Measurements from ENCODE around the gene MGAT4A.
"Not testable (repeated sequence)": the region's sequence is repeated elsewhere in the genome, so short reads cannot be mapped to it uniquely, and the experiment has no call there.

Gene MGAT4A

DNA sequence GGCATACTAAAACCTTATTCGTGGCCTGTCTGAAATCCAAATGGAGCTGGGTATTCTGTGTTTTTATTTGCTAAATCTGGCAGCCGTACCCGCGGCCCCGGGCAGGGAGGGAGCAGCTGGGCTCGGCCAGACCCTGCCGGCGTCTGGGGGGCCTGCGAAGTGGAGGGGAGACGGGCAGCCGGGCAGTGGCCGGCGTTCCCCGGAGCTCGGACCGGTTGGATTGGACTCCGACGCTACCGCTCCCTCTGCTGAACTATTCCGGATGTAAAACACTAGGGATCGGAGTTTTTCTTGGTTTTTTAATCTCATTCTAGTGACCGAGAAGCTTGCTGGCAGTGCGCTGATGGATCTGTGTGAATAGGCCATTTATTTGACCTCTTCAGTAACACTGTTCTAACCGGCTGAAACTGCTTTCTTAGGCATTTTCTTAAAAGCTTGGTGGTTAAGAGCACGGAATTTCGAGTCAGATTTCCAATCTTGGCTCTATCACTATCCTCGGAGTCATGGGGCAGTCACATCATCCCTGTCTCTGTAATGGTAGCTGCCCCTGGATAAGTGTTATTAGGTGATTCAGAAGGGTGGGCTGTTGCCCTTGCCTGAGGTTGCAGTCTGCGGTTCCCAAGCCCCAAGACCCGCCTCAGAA, 121.8 kb downstream of the MGAT4A start:
- DNase-seq (ENCODE audit: low read depth in 1 of 2, low spot score in 1 of 2): no peak

DNA sequence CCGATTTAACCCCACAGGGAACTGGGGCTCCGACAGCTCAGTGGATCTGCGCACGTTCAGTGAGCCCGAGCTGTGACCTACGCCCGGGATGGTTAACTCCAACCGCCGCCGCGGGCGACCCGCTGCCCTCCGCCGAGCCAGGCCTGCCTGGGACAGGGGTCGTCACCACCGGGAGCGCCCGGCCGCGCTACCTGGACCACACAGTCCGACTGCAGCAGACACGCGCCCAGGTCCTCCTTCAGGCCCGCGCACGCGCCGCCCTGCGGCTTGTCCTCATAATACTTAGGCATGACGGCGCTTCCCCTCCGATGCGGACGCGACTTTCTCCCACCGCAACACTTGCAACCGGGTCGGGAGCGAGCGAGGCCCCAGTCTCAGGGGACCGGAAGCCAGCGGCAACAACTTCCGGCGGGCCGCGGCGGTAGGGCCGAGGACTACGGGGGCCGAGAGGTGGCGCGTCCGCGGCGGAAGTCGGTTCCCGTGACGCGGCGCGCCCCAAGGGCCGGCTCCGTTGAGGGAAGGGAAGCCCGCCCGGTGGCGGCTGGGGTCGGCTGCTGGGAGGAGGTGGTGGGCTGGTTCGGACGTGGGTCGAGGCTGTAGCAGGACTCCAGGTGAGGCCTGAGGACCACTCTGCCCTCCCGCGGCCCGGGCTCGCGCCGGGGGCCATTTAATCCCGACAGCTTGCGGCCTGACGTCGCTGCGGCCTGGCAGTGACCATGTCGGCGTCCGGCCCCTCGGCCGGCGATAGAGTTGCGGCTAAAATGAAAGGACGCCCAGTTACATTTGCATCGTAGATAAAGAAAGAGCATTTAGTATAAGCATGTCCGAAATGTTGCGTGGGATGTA, 122.6 kb downstream of the MGAT4A start, which contains the start of the genes COA5 and UNC50:
COA5 (minus strand) TSS at position 397 of the 846 bp plus-strand sequence; CDS start at position 290, 107 bp downstream.
UNC50 (plus strand) TSS at position 474 of the 846 bp plus-strand sequence. CDS start 1,171 bp downstream, outside the sequence.
- DNase-seq (ENCODE audit: low read depth in 1 of 2, low spot score in 1 of 2): peak; percentile 84 to 87

DNA sequence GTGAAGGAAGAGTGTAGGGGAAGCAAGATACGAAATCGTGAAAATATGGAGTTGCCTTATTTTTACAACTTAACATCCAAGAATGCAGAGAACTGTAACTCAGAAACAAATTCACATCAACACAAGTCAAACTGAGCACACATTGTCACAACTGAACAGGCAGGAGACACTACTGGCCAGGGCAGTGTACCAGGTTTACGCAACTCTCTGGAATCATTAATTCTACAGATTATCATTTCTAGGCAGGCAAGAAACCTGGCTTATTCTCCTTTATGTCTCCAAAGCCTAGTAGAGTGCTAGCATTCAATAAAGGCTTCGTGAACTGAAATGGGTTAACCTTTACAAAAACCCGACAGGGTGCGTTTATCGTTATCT, 123.2 kb downstream of the MGAT4A start:
- DNase-seq (ENCODE audit: low read depth in 1 of 2, low spot score in 1 of 2): no peak

DNA sequence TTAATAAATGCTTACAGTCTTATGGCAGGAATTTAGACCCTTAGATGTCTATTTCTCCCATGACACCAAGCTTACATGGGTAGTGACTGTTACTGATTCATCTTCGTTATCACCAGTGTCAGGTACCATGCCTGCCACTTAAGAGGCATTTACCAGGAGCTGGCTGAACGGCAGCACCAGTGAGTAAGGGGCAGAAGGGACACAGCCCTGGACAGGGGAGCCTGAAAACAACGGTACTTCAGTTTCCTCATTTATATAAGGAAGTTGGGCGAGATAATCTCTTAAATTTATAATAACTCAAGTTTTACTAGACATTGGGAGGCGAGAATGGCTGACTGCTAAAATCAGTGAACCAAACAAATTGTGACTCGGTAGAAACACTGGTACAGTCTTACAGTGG, 123.8 kb downstream of the MGAT4A start:
- no peak for DNase-seq (ENCODE audit: low read depth in 1 of 2, low spot score in 1 of 2)

DNA sequence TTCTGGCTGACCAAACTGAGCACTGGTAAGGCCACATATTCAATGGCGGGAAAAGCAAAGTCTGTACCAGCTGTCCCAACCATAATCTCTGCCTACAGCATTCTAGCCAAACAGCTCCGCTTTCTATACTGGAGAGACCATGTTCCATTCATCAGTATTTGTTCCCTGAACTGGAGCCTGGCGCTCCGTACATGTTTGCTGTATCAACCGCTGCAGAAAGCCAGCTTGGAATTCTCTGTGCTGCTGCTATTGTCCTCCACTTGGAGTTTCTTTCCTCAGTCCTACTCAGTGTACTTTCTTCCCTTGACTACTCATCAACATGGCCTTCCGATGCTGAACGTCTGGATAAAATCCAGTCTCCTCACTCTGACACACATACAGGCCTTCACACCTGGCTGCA, 124.5 kb downstream of the MGAT4A start:
- no peak for DNase-seq (ENCODE audit: low read depth in 1 of 2, low spot score in 1 of 2)

DNA sequence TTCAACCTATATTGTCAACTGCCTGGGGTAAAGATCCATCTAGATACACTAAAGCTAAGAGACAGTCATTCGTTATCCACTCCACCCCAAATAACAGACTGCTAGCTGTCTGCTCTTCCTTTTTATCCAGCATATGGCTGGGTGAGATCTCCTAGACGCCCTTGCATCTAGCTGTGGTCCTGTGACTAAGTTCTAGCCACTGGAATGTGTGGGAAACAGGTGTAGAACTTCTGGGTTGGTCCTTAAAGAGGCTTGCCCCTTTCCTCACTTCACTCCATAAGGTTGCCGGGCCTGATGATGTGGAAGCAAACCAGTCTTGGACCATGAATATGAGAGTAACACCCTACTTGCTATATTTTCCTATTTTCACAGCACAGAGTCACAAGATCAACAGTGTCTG, 125.9 kb downstream of the MGAT4A start:
- DNase-seq (ENCODE audit: low read depth in 1 of 2, low spot score in 1 of 2): no peak

DNA sequence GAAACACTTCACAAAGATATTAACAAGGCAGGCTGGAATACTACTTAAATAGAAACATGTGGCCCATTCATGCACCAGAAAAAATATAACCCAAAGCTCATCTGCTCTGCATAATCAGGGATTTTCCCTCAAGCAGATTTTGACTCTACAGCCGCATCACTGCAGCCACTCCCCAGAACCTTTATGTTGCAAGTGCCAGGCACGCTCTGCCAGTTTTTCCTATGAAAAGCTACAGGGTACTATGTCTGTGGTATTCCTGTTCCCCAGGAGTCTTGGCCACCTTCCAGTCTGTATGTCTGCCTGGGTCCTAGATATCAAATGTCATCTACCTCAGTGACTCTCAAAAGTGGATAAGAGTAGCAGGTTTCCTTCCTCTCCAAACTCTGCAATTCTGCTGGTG, 126.4 kb downstream of the MGAT4A start:
- DNase-seq (ENCODE audit: low read depth in 1 of 2, low spot score in 1 of 2): no peak

DNA sequence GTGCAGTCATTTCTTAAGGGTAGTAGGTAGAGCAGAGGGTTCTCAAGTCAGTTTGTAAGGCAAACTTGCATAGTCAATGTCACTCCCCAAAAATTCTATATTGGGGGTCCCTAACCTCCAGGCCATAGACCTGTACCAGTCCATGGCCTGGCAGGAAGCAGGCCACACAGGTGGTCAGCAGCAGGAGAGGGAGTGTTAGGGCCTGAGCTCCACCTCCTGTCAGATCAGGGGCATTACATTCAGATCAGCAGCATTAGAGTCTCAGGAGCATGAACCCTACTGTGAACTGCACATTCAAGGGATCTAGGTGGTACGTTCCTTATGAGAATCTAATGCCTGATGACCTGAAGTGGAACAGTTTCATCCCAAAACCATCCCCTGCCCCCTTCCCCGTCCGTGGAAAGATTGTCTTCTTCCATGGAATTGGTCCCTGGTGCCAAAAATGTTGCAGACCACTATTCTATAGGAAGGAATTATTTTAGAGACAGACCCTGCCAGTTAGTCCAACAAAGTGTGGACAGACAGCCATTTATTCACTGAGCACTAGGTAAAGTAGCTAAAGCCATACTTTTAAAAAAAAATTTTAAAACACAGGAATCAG, 129.3 kb downstream of the MGAT4A start:
- no peak for DNase-seq (ENCODE audit: low read depth in 1 of 2, low spot score in 1 of 2)

DNA sequence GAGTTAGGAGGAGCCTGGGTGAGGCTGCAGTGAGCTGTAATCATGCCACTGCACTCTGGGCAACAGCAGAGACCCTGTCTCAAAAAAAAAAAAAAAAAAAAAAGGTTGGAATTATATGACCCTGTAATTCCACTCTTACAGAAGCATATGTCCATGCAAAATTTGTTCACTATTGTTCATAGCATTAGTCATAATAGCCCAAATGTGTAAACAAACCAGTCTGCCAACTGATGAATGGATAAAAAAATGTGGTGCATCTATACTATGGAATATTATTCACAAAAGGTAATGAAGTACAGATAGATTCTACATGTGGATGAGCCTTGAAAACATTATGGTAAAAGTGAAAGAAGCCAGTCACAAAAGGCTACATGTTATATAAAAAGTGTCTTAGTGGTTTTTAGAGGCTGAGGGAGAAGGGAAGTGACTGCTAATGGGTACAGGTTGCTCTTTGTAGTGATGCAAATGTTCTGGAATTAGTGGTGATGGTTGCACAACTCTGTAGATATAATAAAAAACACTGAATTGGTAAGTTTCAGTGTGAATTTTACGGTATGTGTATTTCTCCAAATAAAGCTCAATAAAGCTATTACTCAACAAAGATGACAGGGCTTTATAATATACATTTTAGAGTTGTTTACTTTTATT, 132.0 kb downstream of the MGAT4A start:
- no peak for DNase-seq (ENCODE audit: low read depth in 1 of 2, low spot score in 1 of 2)

DNA sequence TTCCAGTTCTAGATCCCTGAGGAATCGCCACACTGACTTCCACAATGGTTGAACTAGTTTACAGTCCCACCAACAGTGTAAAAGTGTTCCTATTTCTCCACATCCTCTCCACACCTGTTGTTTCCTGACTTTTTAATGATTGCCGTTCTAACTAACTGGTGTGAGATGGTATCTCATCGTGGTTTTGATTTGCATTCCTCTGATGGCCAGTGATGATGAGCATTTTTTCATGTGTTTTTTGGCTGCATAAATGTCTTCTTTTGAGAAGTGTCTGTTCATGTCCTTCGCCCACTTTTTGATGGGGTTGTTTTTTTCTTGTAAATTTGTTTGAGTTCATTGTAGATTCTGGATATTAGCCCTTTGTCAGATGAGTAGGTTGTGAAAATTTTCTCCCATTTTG, 136.3 kb downstream of the MGAT4A start:
- DNase-seq (ENCODE audit: low read depth in 1 of 2, low spot score in 1 of 2): not testable (repeated sequence)

DNA sequence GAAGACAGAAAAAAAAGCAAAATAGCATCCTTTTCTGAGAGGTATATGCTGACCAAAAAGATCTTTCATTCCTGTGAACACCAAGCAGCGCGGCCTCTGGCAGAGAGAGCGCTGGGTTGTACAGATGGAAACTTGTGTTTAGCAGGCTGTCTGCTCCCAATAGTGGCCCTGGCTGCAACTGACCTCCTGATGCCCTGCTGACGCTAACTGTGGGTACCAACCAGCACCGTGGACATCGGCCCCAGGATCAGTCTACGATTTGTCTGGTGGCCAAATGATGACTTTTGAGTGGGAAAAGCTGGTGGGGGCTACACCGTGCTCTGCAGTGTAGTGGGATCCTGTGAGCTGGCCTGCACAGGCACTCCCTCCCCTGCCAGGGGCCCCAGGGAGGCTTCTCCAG, 138.4 kb downstream of the MGAT4A start:
- no peak for DNase-seq (ENCODE audit: low read depth in 1 of 2, low spot score in 1 of 2)

DNA sequence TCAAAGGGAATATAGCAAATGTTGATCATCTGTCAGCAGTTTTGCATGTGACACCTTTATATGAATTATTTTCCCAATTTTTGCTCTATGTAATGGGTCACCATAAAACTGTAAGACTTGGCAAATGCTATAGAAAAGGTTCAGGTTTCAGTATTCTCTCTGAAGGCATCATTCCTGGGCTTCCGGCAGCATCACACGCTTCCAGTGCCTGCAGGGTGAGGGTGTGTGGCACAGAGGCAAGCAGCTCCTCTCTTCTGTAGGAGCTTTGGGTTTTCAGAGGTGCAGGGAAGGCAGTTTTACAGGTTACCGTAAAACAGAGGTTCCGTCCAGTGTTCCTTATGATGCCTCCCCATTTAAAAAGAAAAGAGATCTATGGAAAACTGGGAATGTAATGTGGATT, 141.4 kb downstream of the MGAT4A start:
- DNase-seq (ENCODE audit: low read depth in 1 of 2, low spot score in 1 of 2): no peak

DNA sequence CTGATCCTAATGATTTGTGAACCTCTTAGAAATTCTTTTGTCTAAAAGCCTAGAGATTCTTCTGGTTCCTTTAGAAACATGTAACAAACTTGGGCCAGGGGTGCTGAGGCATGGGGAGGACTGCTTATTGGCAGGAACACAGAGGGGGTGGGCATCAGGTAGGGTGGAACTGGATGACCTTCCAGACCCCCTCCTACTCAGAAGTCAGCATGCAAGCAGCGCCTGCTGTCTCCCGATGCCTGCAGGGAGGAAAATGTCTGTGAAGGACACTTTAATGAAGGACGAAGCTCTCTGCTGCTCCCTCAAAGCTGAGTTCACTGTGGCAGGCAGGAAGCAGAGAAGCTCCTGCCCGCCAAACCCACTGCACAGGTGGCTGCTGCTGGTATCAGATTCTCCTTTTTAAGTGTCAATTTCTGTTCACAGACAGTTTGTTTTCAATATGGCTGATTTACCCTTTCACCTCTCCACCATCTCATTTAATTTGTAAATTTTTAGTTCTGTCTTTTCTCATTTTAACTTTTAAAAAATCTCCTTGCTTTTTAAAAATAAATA, 142.0 kb downstream of the MGAT4A start:
- no peak for DNase-seq (ENCODE audit: low read depth in 1 of 2, low spot score in 1 of 2)

DNA sequence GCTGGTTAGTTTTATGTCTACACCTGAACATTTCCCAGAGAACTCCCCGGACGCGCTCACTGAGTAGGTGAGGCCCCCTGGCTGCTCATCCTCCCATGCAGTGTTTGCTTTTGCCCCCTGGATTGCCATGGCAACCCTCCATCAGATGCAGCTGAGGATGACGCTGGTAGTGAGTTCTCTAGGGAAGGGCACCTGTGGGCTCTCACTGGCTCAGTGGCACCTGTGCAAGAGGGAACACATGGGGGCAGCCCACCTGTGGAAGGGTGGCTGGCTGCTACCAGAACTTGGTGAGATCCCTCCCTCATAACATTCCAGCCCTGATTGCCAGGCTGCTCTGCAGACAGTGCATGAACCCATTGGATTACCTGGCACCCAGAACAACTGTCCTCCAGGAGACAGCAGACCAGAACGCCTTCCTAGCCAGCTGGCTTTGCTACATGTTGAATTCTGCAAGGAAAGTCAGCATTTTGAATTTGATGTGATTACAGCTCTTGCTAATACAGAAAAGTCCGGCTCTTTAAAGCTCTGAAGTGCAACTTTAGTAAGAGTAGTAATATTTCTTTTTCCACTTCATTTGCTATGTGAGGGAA, 144.3 kb downstream of the MGAT4A start:
- no peak for DNase-seq (ENCODE audit: low read depth in 1 of 2, low spot score in 1 of 2)

DNA sequence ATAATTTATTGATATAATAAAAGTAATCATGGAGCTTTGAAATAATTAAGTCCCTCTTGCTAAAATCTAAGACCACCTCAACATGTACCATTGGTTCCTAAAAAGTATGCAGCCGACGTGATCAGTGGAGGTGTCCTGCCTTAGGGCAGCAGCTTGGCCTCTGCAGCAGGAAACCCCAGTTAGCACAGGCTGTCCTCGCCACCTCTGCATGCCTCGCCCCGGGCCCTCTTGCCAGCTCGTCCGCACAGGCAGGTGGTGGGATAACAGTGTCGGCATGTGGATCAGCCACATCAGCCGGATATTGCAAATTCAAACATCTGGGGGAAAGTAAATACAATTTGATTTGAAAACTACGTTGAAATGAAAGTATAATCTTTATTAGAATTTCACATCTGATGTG, 145.5 kb downstream of the MGAT4A start:
- DNase-seq (ENCODE audit: low read depth in 1 of 2, low spot score in 1 of 2): no peak

DNA sequence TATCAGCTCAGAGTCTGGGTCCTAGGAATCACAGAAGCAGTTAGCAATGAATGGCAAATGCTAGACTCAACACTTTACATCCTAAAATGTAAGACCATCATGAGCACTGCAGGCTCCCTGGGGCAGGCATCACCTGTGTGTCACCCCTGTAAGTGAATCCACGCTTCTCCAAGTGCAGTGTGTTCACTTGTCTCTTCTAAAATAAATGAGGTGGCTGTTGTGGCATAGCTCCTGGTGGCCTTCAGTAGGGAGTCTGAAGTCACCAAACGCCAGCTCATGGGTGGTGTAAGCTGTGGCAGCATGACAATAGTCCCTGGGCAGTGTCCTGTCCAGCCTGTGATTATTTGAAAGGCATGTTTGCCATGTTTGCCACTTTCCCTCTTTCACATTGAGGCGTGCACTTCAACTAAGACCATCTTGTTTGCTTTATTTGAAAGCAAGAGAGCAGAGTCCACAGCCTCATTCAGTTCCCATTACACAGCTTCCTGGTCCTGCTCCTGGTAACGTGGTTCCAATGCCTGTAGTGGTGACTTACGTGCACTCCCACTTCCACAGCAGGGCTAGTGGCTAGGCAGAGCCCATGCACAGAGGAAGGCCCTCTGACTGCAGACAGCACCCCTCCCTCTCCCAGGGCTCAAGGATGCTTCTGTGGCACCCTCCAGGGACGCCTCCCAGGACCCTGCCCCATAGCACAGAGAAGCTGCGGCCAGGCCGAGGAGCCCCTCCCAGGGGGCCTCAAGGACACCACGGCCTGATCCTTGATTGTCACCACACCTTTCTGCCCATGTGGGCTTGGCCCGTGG, 146.9 kb downstream of the MGAT4A start:
- no peak for DNase-seq (ENCODE audit: low read depth in 1 of 2, low spot score in 1 of 2)

DNA sequence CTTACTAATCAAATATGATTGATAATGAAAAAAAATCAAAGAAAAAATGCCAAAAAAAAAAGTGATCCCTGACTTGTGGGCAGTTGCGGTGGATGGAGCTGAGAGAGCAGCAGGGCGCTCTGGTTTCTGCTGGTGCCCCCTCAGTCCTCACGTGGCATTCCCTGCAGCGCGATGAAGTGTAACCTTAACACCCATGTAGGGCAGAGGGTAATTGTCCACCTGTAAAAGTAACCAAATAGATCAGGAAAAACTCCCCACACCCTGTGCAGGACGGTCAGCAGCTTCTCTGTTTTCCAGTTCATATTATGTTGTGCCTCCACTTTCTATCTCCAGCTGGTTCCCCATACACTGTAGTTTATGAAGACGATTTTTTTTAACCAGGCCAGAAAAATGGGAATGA, 147.7 kb downstream of the MGAT4A start:
- no peak for DNase-seq (ENCODE audit: low read depth in 1 of 2, low spot score in 1 of 2)

DNA sequence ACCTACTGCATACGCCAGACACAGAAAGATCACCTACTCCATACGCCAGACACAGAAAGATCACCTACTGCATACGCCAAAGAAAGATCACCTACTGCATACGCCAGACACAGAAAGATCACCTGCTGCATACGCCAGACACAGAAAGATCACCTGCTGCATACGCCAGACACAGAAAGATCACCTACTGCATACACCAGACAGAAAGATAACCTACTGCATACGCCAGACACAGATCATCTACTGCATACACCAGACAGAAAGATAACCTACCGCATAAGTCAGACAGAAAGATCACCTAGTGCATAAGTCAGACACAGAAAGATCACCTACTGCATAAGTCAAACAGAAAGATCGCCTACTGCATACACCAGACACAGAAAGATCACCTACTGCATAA, 148.4 kb downstream of the MGAT4A start:
- DNase-seq (ENCODE audit: low read depth in 1 of 2, low spot score in 1 of 2): no peak

DNA sequence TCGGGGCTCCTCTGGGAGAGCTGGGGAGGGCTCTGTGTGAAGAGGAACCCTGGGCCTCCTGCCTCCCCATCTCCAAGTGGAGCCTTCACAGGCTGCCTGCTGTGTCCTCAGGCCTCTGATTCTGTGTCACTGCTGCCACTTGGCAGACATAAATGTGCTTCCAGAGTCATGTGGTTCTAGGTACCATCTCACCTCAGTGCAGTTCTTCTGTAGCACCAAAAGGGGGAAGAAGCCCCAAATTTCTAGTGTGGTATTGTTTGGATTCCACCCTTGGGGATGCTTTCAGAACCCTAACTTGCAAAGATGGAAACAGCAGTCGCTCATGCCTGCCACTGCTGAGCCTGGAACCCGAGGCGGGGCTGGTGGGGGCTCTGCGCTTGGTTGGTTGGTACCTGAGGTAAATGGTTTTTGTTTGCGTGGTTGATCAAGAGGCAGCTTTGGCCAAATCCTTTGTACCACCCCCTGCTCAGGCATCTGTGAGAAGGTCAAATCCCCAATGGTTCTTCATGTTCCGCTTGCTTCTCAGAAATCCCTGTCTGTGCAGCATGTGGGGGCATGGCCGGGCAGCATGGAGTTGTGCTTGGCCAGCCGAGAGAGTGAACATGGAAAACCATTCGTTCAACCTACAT, 150.2 kb downstream of the MGAT4A start:
- DNase-seq (ENCODE audit: low read depth in 1 of 2, low spot score in 1 of 2): no peak

DNA sequence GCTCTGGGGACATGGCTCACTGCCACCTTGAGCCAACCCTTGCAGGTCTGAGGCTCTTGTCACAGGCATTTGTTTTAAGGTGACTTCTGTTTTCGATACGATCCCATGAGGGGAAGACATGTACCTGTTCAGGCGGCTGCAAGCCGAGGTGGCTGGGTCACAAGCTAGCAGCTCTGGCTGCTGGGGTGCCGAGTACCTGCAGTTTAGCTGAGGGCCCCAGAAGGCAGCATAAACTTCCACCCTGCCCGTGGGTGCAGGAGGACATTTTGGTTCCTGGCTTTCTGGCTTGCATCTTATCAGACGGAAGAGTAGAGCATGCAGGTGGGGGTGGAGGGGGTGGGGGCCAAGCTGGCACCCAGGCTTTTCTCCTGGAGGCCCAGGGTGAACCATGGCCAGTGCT, 151.0 kb downstream of the MGAT4A start:
- no peak for DNase-seq (ENCODE audit: low read depth in 1 of 2, low spot score in 1 of 2)
